Glomerular endothelial cell (primary cell): Measurements from ENCODE around the gene ALG13. TPM values are rescaled to one million over a fixed set of nuclear protein-coding genes. Genes with fewer than 3 reads are reported as not detected.
"Not testable (repeated sequence)": the region's sequence is repeated elsewhere in the genome, so short reads cannot be mapped to it uniquely, and the experiment has no call there.

Source experiments
- DNase-seq: peaks from one replicate; pipeline ENCODE4 v3.0.0-alpha.2; 2011; ENCODE audit warnings: low read depth, low spot score; ENCODE audit errors: extremely low read depth
- total RNA-seq: library from RNA; depleted of rRNA; stranded (reverse); fragments of >200 nt; gene quantifications from 2 replicates; pipeline ENCODE4 v1.2.3, GENCODE V29; 2015

ALG13 gene
- total RNA-seq, 1 donor from 2014 or later = 38.6 TPM

GRCh38 chrX:111756486-111756885 lies 75.5 kb downstream of the ALG13 start:
- no peak for DNase-seq

DNA sequence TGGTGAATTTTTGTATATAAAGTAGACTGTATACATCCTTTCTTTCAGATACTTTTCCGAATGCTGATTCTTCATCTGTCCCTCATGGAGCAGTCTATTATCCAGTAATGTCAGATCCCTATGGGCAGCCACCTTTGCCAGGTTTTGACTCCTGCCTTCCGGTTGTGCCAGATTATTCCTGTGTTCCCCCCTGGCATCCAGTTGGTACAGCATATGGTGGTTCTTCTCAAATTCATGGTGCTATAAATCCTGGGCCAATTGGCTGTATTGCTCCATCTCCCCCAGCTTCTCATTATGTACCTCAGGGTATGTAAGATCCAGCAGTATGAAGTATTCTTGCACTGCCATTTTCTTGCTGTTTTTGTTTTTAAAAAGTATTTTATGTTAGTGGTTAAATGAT lies 78.7 kb downstream of the ALG13 start:
- DNase-seq = no peak

GRCh38 chrX:111761578-111762135 lies 80.7 kb downstream of the ALG13 start:
- DNase-seq = no peak

DNA sequence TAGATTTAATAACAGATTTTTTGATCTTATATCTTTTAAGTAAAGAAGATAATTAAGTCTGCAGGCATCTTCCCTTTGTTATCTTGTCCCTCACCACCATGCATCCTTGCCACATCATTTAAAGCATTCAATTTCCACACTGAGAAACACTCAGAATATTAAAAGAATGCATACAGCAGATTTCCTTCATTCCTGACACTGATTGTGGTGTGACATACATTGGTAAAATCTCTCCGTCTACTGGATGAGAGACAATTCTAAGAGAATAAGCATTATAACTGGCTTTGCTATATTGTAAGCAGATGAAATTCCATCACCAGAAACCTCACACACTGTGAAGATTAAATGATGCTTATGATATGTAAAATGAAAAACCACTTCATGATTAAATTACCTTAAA lies 97.6 kb downstream of the ALG13 start:
- no peak for DNase-seq

DNA sequence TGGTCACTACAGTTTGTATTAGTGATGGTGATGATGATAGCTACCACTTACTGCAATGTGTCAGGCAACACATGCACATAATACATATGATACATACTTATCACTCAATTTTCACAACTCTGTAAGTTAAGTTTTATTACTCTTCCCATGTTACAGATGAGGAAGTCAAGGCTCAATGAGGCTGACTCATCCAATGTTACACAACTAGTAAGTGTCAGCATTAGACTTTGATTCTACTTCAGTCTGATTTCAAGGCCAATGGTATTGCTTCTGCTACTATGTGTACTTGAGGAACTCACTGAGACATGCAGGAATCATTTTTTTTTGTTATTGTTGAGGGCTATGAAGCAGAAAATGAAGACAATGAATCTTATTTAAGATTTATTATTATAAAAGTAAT lies 98.6 kb downstream of the ALG13 start:
- DNase-seq = no peak

DNA sequence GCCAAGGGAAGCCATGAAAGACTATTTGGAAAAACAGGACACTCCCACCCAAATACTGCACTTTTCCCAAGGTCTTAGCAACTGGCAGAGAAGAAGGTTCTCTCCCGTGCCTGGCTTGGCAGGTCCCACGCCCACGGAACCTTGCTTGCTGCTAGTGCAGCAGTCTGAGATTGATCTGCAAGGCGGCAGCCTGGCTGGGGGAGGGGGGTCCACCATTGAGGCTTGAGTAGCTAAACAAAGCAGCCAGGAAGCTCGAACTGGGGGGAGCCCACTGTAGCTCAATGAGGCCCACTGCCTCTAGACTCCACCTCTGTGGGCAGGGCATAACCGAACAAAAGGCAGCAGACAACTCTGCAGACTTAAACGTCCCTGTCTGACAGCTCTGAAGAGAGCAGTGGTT lies 103.7 kb downstream of the ALG13 start:
- no peak for DNase-seq

DNA sequence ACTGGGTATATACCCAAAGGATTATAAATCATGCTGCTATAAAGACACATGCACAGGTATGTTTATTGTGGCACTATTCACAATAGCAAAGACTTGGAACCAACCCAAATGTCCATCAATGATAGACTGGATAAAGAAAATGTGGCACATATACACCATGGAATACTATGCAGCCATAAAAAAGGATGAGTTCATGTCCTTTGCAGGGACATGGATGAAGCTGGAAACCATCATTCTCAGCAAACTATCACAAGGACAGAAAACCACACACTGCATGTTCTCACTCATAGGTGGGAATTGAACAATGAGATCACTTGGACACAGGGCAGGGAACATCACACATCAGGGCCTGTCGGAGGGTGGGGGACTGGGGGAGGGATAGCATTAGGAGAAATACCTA lies 109.1 kb downstream of the ALG13 start:
- DNase-seq = not testable (repeated sequence)

Other genes starting within 250 kb of the ALG13 start
- not detected in 2 replicates for gene SERTM2, start 169.5 kb upstream of the ALG13 start, total RNA-seq
- not detected in 2 replicates for gene TRPC5OS, start 195.0 kb downstream of the ALG13 start, total RNA-seq